GM20000 (cell line): ENCODE measurements around the gene KDM2A.

ENCODE experiments used
- DNase-seq: peaks from one replicate; pipeline ENCODE4 v3.0.0; 2012; ENCODE audit warnings: low spot score
- TF ChIP-seq, protein P1 (sequence below): IDR thresholded peaks from 2 replicates; pipeline ENCODE4 v1.5.1; 2012; ENCODE audit warnings: mild to moderate bottlenecking, control low read depth; ENCODE audit errors: extremely low read depth, missing control alignments

KDM2A gene

DNA sequence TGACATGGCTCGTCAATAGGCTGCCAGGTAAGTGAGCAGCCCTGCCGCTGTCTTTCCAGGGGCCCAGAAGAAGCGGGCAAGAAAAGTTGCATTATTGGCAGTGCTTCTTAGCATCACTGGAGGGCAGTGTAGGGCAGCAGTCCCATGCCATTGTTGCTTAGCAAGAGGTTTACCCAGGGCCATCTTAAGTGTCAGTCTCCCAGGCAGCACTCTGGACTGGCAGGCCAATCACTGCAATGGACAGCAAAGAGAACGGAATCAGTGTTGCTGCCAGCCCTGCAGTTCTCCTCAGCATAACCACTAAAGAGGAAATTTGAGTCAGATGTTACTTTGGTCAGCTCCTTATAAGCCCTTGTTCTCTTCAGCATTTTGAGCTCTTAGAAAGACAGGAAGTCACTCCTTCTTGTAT, 133.8 kb downstream of the KDM2A start:
- no peak for DNase-seq
- TF ChIP-seq, protein P1, sequence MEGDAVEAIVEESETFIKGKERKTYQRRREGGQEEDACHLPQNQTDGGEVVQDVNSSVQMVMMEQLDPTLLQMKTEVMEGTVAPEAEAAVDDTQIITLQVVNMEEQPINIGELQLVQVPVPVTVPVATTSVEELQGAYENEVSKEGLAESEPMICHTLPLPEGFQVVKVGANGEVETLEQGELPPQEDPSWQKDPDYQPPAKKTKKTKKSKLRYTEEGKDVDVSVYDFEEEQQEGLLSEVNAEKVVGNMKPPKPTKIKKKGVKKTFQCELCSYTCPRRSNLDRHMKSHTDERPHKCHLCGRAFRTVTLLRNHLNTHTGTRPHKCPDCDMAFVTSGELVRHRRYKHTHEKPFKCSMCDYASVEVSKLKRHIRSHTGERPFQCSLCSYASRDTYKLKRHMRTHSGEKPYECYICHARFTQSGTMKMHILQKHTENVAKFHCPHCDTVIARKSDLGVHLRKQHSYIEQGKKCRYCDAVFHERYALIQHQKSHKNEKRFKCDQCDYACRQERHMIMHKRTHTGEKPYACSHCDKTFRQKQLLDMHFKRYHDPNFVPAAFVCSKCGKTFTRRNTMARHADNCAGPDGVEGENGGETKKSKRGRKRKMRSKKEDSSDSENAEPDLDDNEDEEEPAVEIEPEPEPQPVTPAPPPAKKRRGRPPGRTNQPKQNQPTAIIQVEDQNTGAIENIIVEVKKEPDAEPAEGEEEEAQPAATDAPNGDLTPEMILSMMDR, result no peak

DNA sequence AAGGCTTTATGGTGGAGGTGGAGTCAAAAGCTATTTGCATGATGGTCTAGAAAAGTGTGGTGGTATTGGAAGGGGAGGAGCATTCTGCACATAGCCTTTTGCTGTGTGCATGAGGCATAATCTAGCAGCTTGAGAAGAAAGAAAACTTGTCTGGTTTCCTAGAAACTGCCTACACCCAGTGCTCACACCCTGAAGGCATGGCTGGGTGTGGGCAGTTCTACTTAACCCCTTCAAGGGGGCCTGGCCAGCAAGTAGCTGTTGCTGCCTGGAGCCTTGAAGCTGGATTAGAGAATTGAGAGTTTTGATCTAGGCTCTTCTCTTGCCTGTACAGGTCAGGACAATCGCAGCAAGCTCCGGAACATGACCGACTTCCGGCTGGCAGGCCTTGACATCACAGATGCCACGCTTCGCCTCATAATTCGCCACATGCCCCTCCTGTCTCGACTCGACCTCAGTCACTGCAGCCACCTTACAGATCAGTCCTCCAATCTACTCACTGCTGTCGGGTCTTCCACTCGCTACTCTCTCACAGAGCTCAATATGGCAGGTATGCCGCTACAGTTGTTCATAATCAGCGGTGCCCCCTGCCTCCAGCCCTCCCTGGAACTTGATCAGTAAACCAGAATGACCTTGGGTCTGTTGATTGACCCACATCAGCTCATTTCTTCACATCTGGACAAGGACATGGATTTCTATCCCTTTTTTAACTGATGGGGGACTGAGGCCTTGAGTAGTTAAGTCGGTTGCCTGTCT, 135.0 kb downstream of the KDM2A start:
- DNase-seq, result no peak
- TF ChIP-seq, protein P1, result no peak

DNA sequence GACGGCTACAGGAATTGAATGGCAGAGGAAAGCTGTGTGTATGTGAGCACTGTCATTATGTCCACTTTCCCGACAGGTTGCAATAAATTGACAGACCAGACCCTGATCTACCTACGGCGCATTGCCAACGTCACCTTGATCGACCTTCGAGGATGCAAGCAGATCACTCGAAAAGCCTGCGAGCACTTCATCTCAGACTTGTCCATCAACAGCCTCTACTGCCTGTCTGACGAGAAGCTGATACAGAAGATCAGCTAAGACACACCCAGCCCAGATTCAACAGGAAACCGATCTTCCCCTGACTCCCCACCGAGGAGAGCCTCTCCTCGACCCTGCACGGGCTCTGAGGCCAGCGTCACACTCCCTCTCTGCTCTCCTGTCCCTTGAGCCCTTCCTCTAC, 135.7 kb downstream of the KDM2A start:
- TF ChIP-seq, protein P1, result no peak
- no peak for DNase-seq

DNA sequence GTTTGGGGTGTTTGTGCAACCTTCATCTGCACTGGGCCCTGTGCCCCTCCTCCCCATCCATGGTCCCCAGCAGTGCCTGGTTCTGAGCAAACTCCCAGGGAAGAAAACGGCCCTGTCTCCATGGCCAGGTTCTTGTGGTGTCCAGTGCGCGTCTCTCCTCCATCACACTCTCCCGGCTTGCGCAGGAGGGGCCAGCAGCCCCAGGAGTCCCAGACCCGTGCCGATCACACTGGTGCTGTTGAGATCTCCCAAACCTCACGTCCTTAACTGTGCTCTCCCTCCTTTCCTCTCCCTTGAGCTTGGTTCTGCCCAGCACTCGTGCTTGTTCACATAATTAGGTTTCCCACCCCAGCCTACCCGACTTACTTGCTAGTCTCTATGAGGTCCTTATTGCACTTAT, 136.3 kb downstream of the KDM2A start:
- DNase-seq, result no peak
- TF ChIP-seq, protein P1, result no peak

DNA sequence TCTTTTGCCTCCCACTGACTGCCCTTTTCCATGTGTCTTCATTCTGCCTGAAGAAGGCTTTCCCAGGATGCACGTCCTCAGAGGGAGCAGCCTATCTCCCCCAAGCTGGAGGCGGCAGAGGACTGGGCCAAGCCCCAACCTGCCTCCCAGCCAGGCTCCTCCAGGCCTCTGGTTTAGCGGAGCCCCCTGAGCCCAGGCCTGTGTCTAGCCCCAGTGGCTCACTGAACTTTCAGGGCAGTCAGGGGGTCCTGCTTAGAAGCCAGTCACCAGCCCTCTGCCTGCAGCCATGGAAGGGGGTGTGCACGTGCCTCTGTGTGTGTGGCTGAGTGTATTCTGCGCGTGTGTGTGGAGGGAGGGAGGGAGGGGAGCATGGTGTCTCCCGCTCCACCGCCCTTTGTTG, 136.8 kb downstream of the KDM2A start:
- no peak for DNase-seq
- TF ChIP-seq, protein P1, result no peak

DNA sequence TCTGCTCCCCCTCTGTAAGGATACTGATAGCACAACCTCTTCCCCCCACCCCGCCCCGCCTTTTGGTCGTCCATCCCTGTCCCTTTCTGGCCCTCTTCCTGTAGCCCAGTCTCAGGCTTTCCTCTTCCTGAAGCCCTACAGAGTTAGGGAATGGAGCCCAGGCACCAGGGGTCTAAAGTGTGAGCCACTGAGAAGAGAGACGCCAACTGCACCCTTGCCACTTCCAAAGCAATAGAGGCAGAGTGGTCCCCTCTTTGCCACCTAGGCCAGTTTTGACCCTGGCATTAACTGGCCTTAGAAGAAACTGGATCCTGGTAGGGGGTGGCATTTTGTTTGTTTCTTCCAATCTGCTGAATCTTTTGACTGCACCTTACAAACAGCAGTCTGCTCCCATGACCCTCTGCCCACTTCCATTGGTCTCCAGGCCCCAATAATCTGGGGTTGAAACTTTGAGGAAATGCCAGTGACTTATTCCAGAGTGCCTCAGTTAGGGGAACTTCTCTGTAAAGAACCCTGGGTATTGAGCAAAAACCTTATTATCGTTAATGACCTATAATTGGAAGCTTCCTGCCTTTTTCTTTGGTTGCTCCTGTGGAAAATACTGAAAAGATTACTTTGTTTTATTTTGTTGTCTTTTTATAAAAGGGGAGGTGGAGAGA, 137.5 kb downstream of the KDM2A start:
- TF ChIP-seq, protein P1, result no peak
- no peak for DNase-seq

DNA sequence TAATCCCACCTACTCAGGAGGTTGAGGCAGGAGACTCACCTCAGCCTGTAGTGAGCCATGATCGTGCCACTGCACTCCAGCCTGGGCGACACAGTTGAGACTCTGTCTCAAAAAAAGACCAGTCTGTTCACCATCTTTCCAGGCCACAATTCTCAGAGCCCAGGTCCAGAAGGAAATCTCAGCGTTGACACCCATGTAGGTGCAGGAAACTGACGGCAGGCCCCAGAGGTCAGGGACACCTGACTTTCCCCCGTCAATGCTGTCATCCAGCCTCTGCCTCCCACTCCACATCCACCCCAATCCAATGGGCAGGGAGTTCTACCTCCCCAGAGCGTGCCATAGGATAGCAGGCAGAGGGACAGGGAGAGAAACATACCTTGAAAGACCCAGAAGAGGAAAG, 141.3 kb downstream of the KDM2A start:
- TF ChIP-seq, protein P1, result no peak
- no peak for DNase-seq

DNA sequence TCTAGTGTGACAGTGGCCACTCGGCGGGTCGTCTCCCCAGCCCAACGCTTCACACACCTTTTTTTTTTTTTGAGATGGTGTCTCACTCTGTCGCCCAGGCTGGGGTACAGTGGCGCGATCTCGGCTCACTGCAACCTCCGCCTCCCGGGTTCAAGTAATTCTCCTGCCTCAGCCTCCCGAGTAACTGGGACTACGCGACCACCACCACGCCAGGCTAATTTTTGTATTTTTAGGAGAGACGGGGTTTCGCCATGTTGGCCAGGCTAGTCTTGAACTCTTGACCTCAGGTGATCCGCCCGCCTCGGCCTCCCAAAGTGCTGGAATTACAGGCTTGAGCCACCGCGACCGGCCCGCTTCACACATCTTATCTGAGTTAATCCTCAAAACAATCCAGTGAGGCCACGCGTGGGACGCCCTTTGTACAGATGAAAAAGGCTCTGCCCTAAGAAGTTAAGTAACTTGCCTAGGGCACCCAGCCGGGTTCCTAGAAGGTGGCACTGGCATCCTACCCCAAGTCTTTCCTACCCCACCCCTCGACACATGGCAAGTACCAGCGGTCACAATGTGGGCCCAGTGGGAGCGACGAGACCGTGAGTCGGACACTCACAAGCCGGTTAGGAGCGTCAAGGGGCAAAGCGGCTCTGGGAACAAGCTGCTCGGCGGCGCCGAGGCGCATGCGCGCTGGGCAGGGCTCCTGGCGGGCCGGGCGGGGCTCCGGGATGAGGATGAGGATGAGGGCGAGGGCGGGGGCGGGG, 142.0 kb downstream of the KDM2A start:
- peak; percentile 68 for DNase-seq
